HG03558 (cell line): ENCODE data around the gene TSHZ3.

Experiments
- ATAC-seq: cut with Tn5 transposase; IDR thresholded peaks from one replicate; pipeline ENCODE4 v1.9.1; 2021; ENCODE audit warnings: moderate number of reproducible peaks; ENCODE audit not compliant: unreplicated experiment; ENCODE audit errors: extremely low read depth

The TSHZ3 gene

DNA sequence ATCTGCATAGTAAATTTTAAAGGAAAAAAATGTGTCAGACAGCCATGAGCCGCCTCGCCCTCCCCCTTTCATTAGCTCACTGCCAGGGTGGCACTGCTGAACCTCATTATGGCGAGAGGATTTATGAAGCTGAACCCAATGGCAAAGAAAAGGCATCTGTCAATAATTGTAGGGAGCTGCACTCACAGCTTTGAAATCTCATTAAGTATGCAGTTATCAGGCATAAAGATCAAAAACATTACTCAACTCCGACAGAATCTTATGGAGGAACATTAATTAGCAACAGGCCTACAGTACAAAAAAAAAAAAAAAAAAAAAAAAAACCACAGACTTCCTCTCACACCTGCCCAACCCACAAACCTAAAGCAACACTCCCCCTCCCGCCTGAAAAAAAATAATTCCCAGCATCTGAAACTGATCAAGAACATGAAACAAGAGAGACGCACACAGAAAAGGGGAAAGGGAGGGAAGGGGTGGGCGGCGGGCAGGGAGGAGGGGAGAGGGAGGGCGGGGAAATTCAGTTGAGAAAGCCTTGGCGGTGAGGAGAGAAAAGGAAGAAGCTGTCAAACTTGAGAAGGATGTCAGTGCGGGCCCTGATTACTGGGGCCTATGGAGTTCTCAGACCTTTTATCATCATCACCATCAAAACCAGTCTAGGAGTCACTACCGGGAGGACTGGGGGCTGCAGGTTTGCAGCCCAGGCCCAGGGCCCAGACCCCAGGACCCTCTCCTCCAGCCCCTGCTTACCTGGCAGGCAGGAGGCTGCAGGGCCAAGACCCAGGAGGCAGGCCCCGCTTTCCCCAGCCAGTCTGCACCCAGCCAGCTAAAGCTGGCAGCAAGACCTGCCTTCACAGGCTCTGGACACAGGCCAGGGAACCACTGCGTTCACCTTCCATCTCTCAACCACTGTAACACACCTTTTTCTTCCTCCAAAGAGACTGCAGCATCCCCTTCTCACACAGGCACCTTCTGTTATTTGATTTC is 8.9 kb downstream of the TSHZ3 start:
- ATAC-seq: no peak

DNA sequence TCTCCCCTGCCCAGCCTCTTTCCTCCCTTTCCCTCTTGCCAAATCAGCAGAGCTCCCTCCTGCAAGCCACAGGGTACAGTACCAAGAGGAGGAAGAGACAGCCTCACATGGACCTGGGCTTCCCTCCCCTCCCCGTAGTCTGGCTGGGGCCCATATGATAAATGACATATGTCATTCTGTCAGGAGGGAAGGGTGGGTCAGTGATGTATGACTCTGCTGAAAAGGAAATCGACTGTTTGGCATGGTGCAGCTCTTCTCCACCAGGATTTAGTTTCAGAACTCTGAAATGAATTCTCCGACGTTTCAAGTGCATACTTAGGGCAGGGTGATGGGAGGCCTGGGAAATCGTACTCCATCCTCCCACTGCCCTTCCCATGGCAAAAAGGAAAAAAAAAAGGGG is 9.8 kb downstream of the TSHZ3 start:
- no peak for ATAC-seq

DNA sequence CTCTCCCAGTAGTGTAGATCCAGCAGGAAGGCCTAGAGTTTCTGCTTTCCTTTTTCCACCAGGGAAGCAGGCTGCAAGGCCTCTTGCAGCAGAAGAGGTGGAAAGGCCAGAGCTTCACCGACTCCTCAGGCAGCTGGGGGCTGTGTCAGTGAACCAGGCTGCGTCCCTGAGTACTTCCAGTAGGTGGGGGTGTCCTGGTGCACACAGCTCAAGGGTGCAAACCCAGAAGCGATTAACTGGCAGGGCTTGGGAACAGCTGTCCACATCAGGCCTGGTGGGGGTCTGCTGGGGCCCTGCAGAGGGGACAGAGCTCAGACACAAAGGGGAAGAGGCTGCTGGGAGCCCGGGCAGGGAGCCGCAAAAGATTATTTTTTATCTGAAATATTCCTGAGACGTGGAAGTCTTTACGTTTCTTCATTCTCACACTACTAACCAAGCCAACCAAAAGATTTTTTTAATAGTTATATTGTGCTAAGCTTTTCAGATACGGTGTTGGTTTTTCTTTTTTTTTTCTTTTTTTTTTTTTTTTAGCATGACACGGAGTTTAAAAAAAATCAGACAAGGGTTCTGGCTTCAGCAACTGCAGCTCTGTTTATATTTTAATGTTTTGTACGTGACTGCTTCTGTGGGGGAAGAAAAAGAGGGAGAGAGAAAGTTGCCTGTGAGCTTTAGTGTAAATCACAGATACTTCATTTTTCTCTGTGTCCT is 11.0 kb downstream of the TSHZ3 start:
- ATAC-seq: no peak

GRCh38 chr19:31337008-31337914 is 12.0 kb downstream of the TSHZ3 start:
- ATAC-seq: no peak

DNA sequence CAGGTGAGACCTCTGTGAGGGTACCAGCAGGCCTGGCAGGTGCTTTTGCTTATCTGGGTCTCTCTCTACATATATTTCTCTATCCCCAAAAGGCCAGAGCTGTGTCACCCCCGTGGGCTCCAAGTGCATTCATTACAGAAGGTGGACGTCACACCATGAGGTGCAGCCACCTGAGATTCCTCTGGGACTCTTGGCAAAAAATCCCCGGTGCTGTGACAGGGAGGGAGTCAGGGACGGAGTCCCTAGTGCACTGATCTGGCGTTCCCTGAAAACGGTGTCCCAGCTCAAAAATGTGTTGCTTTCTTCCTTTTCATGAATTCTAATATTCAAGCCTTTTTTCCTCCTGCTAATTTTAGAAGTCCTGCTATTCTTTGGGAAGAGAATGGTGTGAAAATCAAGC is 13.5 kb downstream of the TSHZ3 start:
- no peak for ATAC-seq

DNA sequence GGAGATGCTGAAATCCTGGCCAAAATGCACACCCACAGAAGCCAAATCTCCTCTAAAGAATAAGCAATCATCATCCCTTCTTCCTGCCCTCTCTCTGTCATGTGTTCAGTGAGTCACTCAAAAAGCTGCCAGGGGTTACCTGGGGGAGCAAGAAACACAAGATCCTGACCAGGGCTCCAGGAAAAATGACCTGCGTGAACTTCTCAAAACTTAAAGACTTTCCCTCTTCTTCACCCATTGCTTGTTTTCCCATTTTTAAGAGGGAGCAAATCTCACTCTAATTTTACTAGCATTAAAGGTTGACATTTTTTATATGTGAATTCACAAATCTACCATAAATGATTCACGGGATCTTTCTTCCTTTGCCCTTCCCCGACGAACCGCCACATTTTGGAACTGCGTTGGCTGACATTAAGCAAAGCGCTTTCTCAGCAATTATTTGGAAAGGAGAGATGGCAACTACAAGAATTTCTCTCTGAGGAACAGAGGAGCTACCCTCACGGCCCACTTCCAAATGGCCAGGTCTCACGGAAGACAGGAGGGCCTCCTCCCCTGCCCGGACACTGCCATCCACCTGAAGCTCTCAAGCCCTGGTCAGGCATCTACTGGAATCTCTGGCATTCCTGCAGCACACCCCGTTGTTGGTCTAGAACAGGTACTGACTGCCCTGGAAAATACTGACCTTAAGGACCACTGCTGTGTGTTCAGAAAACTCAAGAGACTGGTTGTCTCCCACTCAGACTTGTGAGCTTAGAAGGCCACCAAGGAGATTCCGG is 14.2 kb downstream of the TSHZ3 start:
- ATAC-seq: no peak

- no peak for ATAC-seq
Measured at GRCh38 chr19:31334101-31334848, 15.0 kb downstream of the TSHZ3 start.

DNA sequence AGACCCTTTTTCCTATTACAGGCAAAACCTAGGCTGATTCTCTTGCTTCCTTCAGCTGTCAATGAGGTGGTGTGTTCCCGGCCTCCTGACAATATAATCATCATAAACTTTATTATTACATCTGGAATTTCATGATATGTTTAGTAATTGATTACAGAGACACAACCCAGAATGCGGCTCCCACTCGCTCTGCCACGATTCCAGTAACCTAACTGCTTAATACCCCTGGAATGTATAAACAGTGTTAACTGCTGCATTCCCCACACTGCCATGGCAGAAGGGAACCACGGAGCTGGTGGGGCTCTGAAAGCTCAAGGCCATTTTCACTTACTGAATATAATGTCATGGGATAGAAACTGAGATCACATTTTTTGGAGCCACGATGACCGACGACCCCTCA is 17.1 kb downstream of the TSHZ3 start:
- ATAC-seq: no peak

GRCh38 chr19:31331536-31331935 is 17.7 kb downstream of the TSHZ3 start:
- no peak for ATAC-seq

DNA sequence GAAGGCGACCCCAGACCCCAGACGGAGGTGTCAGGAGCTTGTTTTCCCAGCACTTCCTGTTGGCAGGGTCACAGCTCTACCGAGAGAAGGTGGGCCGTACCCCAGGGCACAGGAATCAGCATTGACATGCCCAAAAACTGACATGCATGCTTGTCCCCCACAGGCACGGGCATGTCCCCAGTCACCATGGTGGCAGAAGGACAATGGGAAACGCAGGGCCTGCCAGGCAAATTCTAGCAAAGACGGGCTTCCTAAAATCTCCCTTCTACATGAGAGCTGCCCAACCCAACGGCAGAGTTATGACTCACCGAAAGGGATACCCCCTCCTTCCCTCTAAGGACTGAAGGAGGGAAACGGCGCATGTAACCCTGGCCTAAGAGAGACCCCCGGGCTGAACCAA is 18.5 kb downstream of the TSHZ3 start:
- ATAC-seq: no peak

DNA sequence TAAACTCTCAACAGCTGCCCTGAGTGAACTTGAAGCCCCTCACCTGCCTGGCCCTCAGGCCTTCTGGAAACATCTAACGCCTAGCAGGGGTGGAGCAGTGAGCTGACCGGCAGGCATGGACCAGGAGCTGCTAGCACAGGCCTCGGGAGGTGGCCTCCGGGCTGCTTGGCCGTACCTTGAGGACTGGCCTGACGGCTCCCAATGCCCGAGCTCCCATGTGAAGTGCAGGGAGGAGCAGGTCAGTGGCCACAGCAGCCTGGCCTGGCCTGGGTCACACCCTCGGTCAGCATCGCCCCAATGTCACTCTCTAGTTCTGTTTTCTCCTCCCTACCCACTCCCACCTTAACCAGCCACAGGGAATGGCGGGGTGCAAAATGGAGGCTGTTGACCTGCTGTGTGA is 19.0 kb downstream of the TSHZ3 start:
- ATAC-seq: no peak

- no peak for ATAC-seq
Measured at GRCh38 chr19:31329819-31330218, 19.4 kb downstream of the TSHZ3 start.

DNA sequence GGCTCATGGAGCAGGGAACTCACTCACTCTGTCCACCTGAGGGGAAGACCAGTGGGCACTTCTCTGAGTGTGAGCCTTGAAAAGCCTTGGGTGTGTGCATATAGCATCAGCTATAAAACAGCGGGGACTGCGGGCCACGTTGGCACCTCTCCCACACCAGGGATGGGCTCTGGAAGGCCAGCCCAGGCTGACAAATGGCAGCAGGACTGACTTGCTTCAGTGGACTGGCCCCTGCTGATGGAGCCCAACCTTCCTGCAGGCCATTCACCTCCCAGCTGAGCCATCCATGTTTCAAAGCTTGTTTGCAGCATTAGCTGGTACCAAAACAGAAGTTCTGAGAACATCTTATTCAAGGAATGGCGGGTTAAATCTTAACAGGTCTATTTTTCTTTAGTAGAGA is 21.0 kb downstream of the TSHZ3 start:
- no peak for ATAC-seq

DNA sequence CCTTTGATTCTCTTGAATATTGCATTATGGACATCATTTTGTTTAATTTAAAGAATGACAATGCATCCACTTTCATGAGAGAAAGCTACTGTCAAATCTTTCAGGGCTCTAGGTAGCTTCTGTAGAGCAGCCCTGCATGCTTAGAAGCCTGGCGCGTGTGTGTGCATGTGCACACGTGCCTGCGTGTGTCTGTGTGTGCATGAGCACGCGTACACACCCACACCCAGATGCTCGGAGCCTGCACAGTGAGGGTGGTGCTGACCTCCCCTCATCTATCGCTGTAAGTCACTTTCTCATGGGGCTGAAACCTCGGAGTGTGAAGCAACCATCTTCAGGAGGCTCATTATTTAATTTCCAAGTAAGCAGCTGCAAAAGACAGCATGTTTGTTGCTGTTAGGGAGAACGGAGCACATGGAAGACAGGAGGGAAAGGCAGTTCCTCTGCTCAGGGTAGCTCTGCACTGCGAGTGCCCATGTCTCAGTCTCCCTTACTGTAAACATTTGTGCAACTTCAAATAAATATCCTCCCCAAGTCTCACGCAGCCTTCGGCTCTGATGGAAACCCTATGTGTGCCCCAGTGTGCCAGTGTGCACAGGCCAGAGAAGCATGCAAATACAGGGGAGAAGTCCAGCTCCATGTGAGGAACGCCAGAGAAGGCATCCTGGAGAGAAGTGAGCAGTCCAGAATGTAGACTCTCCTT is 22.8 kb downstream of the TSHZ3 start:
- ATAC-seq: no peak

- ATAC-seq: no peak
Measured at GRCh38 chr19:31325342-31325741, 23.9 kb downstream of the TSHZ3 start.

- no peak for ATAC-seq
Measured at GRCh38 chr19:31319465-31319864, 29.8 kb downstream of the TSHZ3 start.

DNA sequence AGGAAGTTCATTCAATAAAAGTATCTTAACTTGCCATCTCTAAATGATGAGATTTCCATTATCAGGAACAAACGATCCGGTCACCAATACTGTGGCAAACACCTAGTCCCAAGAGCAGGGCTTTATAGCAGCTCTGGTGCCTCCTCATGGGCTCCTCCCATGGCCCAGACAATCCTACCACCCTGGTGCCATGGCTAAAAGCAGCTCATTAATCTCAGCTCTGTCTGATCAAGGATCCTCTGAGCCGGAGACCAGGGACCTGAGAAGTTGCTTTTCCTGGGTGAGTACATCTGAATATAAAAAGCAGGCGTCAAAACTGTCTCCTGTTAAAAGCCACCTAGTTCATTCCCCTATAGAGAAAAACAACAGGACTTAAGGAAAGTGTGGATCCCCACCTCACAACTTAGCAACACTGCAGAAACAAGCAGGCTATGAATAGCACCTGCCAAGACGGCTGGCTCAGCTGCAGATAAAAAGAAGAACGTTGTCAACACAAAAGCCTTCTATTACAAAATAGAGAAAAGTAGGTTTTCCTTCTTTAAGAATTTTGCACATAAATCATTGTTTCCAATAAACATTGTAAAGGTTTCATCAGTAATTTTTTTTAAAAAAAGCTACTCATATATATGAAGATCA is 30.3 kb downstream of the TSHZ3 start:
- ATAC-seq: no peak

DNA sequence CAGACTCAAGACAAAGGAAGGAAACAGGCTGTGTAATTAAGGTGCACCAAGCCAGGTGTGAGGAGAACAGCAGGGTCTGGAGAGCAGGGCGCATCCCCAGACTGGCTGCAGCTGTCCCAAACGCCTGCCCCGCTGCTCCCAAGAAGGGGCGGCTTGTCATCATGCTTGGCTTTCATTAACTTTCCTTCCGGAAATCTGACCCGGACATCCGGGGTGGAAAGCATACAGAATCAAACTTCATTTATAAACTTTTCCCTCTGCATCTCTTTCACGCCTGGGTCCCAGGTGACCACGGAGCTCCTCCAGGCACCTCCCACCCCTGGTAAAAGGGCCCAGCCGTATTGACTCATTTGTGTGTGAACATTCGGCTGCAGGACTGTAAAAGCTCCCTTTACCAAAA is 31.7 kb downstream of the TSHZ3 start:
- no peak for ATAC-seq
